Testis (tissue), 3 donors: ENCODE measurements around the gene PTPRD. TPM values are rescaled to one million over a fixed set of nuclear protein-coding genes. Genes with fewer than 3 reads are reported as not detected.
"Not testable (repeated sequence)": the region's sequence is repeated elsewhere in the genome, so short reads cannot be mapped to it uniquely, and the experiment has no call there.

Source experiments
- DNase-seq: peaks from one replicate; pipeline ENCODE4 v3.0.0-alpha.2; 2019
- H3K27ac ChIP-seq, 2 donors: fragments of 200-600 bp; sonication (generic); one replicate each; pipeline ENCODE4 v1.5.1; 2019
- H3K27me3 ChIP-seq: fragments of 200-600 bp; sonication (generic); one replicate; pipeline ENCODE4 v1.5.1; 2019
- H3K36me3 ChIP-seq: fragments of 200-600 bp; sonication (generic); one replicate; pipeline ENCODE4 v1.5.1; 2017; ENCODE audit warnings: low read depth; ENCODE audit errors: missing control alignments
- H3K4me1 ChIP-seq: fragments of 200-600 bp; sonication (generic); one replicate; pipeline ENCODE4 v1.5.1; 2019
- H3K4me3 ChIP-seq, 2 donors: fragments of 200-600 bp; sonication (generic); one replicate each; pipeline ENCODE4 v1.5.1; 2017 to 2019
- H3K9me3 ChIP-seq: fragments of 200-600 bp; sonication (generic); one replicate; pipeline ENCODE4 v1.5.1; 2017
- POLR2A ChIP-seq: fragments of 450-650 bp; IDR thresholded peaks from one replicate; pipeline ENCODE4 v1.6.1; 2017; ENCODE audit warnings: antibody characterized with exemption, mild to moderate bottlenecking, moderate library complexity
- WGBS, 2 donors: methylation state at CpG; one replicate each; pipeline ENCODE4 v1.1.5; 2018; 5-methylcytosine and 5-hydroxymethylcytosine counted together
- intact Hi-C: fragments of 100-400 bp; cut with DNase I; formaldehyde crosslinking; loops from one replicate; pipeline ENCODE4 v1.15.1; 2023; ENCODE audit warnings: low total_unique reads
- polyA plus RNA-seq: library from polyadenylated mRNA; stranded (reverse); fragments of 350-450 nt; fragmentation: Illumina TruSeq; extraction: RNeasy Lipid Tissue Mini Kit (QIAGEN cat#74804); gene quantifications from one replicate; pipeline ENCODE4 v1.2.3, GENCODE V29; 2014; ENCODE audit warnings: low read depth, low replicate concordance; ENCODE audit not compliant: insufficient read depth
- total RNA-seq, 2 donors: library from RNA; depleted of rRNA; stranded (reverse); fragments of >200 nt; gene quantifications; one replicate each; pipeline ENCODE4 v1.2.3, GENCODE V29; 2016
- TF ChIP-seq, protein P1 (sequence below), 3 experiments: fragments of 450-650 bp in 2 of 3; fragments of 200-600 bp in 1 of 3; sonication (generic) in 1 of 3; IDR thresholded peaks; one replicate each; pipeline ENCODE4 v1.5.1; 2016 to 2019; ENCODE audit warnings: antibody characterized with exemption in 3 of 3, mild to moderate bottlenecking in 2 of 3, moderate library complexity in 1 of 3

The PTPRD gene
- total and polyA plus RNA-seq, 3 donors from 2014 or later: 15.4 to 33.6 (median 32.5) TPM

DNA sequence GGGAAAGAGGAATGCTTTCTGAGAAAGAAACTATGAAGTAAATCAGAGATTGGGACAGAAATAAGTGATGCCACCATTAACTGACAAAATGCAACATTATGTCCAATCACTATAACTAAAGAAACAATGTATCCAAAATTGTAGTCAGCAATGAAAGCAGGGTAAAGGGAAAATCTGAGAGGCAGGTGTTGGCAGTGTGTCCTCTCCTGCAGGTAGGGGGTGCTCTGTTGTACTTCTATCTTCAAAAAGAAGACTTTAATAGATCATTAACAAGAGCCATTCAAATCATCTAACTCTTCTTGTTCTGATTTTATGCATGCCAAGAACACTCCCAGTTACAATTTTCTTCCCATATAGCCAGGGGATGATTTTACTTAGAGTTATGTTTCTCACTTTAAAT lies 1275.7 kb downstream of the PTPRD start:
- intact Hi-C loops: no loop called here
- Histone ChIP-seq H3K27ac (no peak overlapping the region), H3K9me3 (no peaks in the 10 kb centered on the region), H3K4me3 (no peak overlapping the region), H3K27me3 (no peaks in the 10 kb centered on the region), H3K4me1 (no peaks in the 10 kb centered on the region), H3K36me3 (no peaks in the 10 kb centered on the region)
- peak; percentile 23 for DNase-seq
- TF ChIP-seq, protein P1, sequence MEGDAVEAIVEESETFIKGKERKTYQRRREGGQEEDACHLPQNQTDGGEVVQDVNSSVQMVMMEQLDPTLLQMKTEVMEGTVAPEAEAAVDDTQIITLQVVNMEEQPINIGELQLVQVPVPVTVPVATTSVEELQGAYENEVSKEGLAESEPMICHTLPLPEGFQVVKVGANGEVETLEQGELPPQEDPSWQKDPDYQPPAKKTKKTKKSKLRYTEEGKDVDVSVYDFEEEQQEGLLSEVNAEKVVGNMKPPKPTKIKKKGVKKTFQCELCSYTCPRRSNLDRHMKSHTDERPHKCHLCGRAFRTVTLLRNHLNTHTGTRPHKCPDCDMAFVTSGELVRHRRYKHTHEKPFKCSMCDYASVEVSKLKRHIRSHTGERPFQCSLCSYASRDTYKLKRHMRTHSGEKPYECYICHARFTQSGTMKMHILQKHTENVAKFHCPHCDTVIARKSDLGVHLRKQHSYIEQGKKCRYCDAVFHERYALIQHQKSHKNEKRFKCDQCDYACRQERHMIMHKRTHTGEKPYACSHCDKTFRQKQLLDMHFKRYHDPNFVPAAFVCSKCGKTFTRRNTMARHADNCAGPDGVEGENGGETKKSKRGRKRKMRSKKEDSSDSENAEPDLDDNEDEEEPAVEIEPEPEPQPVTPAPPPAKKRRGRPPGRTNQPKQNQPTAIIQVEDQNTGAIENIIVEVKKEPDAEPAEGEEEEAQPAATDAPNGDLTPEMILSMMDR (IDR thresholded peaks at IDR 0.05): no peak

- intact Hi-C loops: no loop called here
- H3K27me3 ChIP-seq: no peaks in the 10 kb centered on the region
- no peak overlapping the region for H3K27ac ChIP-seq
- H3K4me1 ChIP-seq: no peaks in the 10 kb centered on the region
- TF ChIP-seq, protein P1 (IDR thresholded peaks at IDR 0.05): no peak
- no peak for TF ChIP-seq POLR2A
- no peaks in the 10 kb centered on the region for H3K36me3 ChIP-seq
- no peaks in the 10 kb centered on the region for H3K9me3 ChIP-seq
- H3K4me3 ChIP-seq: no peak overlapping the region
- DNase-seq: no peak
Measured at GRCh38 chr9:9326749-9327148, 1286.1 kb downstream of the PTPRD start.

DNA sequence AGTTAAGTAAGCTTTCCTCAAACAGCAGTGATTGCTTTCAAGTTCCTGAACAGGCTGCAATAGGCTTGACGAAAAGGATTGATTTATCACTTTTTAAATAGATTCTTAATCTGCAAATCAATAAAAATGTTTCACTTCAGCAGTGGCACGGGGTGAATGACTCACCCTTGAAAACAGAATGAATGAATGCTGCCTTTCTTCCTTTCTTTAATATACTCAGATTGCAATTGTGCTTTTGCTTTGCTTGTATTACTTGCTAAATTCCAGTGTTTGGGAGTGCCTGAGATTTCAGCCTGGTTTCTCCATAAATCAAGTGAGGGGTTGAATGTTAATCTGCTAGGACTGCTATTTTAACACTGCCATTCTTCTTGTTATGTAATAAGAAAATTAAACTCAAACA lies 1293.8 kb downstream of the PTPRD start:
- no peaks in the 10 kb centered on the region for H3K9me3 ChIP-seq
- no peaks in the 10 kb centered on the region for H3K4me1 ChIP-seq
- no peak for TF ChIP-seq POLR2A
- TF ChIP-seq, protein P1 (IDR thresholded peaks at IDR 0.05): no peak
- H3K4me3 ChIP-seq: no peak overlapping the region
- 29 to 46% methylated on average over 2 of the region's 2 CpGs for WGBS, 2 donors
- no peaks in the 10 kb centered on the region for H3K36me3 ChIP-seq
- no peaks in the 10 kb centered on the region for H3K27me3 ChIP-seq
- intact Hi-C loops: no loop called here
- H3K27ac ChIP-seq: no peak overlapping the region
- no peak for DNase-seq

- H3K27me3 ChIP-seq, H3K27ac ChIP-seq, DNase-seq, H3K4me1 ChIP-seq, intact Hi-C loops, H3K4me3 ChIP-seq, H3K36me3 ChIP-seq, H3K9me3 ChIP-seq: not testable (repeated sequence)
- WGBS, 2 donors: 86 to 88% methylated on average over 7 of the region's 7 CpGs
Measured at GRCh38 chr9:9310743-9311142, 1302.1 kb downstream of the PTPRD start.

- DNase-seq: no peak
- TF ChIP-seq, protein P1 (IDR thresholded peaks at IDR 0.05): no peak
- no peak for TF ChIP-seq POLR2A
- Histone ChIP-seq H3K4me1 (no peaks in the 10 kb centered on the region), H3K27me3 (no peaks in the 10 kb centered on the region), H3K4me3 (no peak overlapping the region), H3K27ac (no peak overlapping the region), H3K9me3 (no peaks in the 10 kb centered on the region), H3K36me3 (no peaks in the 10 kb centered on the region)
- intact Hi-C loops: no loop called here
Measured at GRCh38 chr9:9305600-9305999, 1307.2 kb downstream of the PTPRD start.
